GM18520 (cell line): Measurements from ENCODE around the gene DNAH14.

Source experiments
- ATAC-seq: cut with Tn5 transposase; IDR thresholded peaks from one replicate; pipeline ENCODE4 v1.9.1; 2021; ENCODE audit not compliant: unreplicated experiment

DNAH14 gene

DNA sequence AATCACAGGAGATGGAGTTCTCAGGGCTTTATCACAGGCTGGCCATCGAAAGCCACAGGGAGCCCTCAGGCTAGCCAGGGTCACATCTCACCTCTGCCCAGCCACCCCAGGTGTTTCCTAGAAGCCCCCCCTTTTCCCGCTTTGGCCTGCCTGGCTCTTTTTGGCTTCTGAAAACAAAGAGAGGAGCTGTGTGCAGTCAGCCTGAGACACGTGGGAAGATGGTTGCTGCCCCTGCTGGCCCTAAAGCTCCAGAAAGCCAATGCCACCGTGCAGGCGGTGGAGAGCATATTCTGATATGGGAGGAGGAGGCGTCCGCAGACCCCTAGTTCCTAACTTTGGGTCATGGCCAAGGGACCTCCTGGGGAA, 517.1 kb downstream of the DNAH14 start:
- no peak for ATAC-seq

DNA sequence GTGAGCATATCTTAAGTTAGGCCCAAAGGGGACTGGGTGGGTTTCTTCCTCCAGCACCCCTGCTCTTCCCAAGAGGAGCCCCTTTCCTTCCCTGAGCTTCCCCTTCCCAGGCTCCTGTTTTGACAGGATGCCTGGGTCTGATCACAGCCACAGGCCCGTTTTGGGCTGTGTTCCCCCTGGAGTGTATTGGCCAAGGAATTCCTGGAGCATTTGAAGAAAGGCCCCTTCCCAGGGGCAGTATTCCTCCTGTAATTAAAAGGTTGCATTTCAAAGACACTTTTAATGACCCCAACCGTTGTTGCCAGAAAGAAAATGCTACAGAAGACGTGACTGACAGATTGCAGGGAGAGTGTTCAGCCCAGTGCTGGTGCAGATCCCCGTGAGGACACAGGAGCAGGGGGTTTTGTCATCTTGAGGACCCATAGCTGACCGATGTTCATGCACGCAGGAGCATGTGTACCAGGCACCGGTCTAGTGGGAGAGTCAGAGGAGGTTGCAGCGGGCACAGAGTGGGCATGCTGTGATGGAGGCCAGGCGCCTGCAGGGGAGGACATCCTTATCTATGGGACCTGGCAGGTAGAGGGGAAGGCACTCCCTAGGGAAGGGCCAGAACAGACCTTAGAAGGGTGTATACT, 517.6 kb downstream of the DNAH14 start:
- no peak for ATAC-seq

DNA sequence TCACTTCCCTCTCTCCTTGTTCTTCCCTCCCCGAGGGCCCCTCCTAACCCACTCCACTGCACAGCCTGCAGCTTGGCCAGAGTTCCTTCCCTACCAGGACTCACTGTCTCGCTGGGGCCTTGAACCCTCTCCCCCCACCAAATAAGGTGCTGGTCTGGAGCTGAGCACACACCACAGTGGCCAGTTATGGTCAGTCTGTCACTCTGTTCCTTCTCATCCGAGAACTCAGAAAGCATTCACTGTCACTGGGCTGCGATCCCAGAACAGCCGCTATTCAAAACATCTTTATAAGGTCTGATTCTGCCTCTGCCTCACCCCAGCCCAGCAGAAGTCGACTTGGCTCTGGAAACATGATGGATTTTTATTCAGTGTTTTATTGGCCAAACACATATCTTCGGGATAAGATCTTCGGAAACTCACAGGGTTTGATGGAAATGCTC, 518.2 kb downstream of the DNAH14 start:
- no peak for ATAC-seq

DNA sequence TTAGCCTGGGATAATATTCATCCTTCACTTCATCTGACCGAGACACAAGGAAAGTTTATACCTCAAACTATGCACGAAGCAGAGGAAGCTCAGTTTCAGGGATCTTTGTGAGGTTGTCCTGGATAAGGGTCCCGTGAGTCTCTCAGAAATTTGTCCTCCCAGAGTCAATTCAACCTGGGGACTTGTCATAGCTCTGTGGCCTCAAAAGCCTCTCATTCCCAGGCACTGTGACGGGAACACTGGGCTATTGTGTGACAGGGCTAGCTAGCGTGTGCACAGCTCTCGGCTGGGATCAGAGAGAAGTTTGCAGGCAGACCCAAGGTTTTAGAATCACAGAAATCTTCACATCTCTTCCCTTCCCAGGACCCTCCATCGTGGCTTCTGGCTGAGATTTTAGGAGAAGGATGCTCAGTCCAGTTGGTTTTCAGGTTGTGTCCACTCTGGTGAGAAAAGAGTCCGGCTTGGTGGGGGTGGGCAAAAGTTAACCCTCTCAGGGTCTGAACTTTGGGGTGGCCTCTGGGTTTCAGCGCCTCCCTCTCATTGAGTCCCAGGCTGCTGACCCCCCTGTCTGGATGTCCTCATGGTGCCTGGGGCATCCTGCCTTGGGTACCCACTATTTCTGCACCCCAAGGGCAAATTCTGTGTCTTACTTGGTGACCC, 518.8 kb downstream of the DNAH14 start:
- ATAC-seq, result no peak
